DND-41 (cell line): ENCODE data around the gene UCKL1.

Source experiments
- ATAC-seq: fragments of 200-7000 bp; cut with Tn5 transposase; 3 replicates; pipeline ENCODE4 v1.9.1; 2021; ENCODE audit warnings: low read depth; ENCODE audit not compliant: insufficient read depth
- DNase-seq: peaks from one replicate; pipeline ENCODE4 v3.0.0-alpha.2; 2020
- H2AFZ ChIP-seq: 2 replicates; pipeline ENCODE4 v1.6.0; 2012; ENCODE audit warnings: low read depth, low read length
- H3K27ac ChIP-seq: 2 replicates; pipeline ENCODE4 v1.5.1; 2012; ENCODE audit warnings: low read length, inconsistent platforms
- H3K27me3 ChIP-seq: fragments of 200-600 bp; sonication (generic); 2 replicates; pipeline ENCODE4 v1.6.0; 2012; ENCODE audit warnings: low read length, mild to moderate bottlenecking, inconsistent platforms; ENCODE audit not compliant: insufficient read depth, poor library complexity
- H3K36me3 ChIP-seq: 2 replicates; pipeline ENCODE4 v1.5.1; 2012; ENCODE audit warnings: low read length, inconsistent platforms; ENCODE audit not compliant: insufficient read depth
- H3K4me1 ChIP-seq: 2 replicates; pipeline ENCODE4 v1.5.1; 2012; ENCODE audit warnings: mild to moderate bottlenecking, low read length; ENCODE audit not compliant: insufficient read depth
- H3K4me2 ChIP-seq: 2 replicates; pipeline ENCODE4 v1.6.0; 2012; ENCODE audit warnings: mild to moderate bottlenecking, moderate library complexity, low read length, inconsistent platforms; ENCODE audit not compliant: insufficient read depth
- H3K4me3 ChIP-seq, 2 experiments: fragments of 200-600 bp in 1 of 2; shearing (Covaris generic) in 1 of 2; 2 replicates each; pipeline ENCODE4 v1.5.1; 2012 to 2016; ENCODE audit warnings: inconsistent platforms in 2 of 2, low read length in 2 of 2, mild to moderate bottlenecking in 2 of 2, low read depth in 1 of 2, moderate library complexity in 1 of 2
- H3K79me2 ChIP-seq: 2 replicates; pipeline ENCODE4 v1.6.0; 2012; ENCODE audit warnings: low read length, inconsistent platforms; ENCODE audit not compliant: insufficient read depth
- H3K9ac ChIP-seq: 2 replicates; pipeline ENCODE4 v1.6.0; 2012; ENCODE audit warnings: low read depth, mild to moderate bottlenecking, inconsistent platforms, low read length, moderate library complexity
- H3K9me3 ChIP-seq: 2 replicates; pipeline ENCODE4 v1.5.1; 2012; ENCODE audit warnings: low read length, moderate library complexity, mild to moderate bottlenecking, inconsistent platforms; ENCODE audit not compliant: insufficient read depth, severe bottlenecking
- H4K20me1 ChIP-seq: 2 replicates; pipeline ENCODE4 v1.6.0; 2012; ENCODE audit warnings: low read length; ENCODE audit not compliant: insufficient read depth
- EZH2 ChIP-seq: IDR thresholded peaks from 3 replicates; pipeline ENCODE4 v1.6.1; 2012; ENCODE audit warnings: borderline replicate concordance, low read depth, mild to moderate bottlenecking, moderate library complexity, low read length, inconsistent platforms; ENCODE audit not compliant: severe bottlenecking
- TF ChIP-seq, protein P1 (sequence below): IDR thresholded peaks from 2 replicates; pipeline ENCODE4 v1.5.1; 2012; ENCODE audit warnings: borderline replicate concordance, low read length, moderate library complexity, mild to moderate bottlenecking; ENCODE audit not compliant: poor library complexity, severe bottlenecking; ENCODE audit errors: extremely low read depth

Gene UCKL1

DNA sequence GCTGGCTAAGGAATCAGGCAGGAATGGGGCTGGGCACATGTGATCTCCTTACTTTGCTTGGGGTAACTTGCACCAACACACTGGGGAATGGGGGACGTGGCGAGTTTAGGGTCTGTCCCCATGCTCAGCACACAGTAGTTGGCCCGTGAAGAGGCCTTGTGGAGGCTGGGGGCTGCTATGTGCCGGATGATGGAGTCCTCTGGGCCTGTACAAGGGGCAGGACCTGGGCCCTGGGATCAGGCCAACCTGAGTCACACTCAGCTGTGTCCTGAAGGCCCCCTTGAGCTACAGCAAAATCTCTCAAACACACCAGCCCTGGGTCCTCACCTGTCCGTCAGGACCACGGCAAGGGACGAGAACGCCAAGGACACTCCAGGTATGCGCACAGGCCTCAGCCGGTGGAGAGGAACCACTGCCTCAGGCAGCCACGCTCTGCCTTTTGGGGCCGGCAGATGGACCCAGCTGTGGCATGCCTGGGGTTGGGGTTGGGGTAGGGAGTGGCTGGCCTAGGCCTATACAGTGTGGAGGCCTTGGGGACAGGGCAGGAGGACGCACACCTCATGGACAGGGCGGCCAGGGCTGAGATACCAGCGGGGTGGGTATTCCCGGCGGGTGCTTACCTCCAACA, 11.1 kb downstream of the UCKL1 start:
- no peak overlapping the region for H3K4me3 ChIP-seq
- peaks cover 66% of the 10 kb centered on the region for H3K36me3 ChIP-seq
- no peak overlapping the region for H3K9ac ChIP-seq
- H3K79me2 ChIP-seq = peaks cover 69% of the 10 kb centered on the region
- H3K9me3 ChIP-seq = no peaks in the 10 kb centered on the region
- no peak overlapping the region for H3K27ac ChIP-seq
- H3K4me2 ChIP-seq = no peak overlapping the region
- 0 out of 2 replicates have a peak, but pooled peaks cover 3% of the 10 kb centered on the region for H3K4me1 ChIP-seq
- DNase-seq (no peak), ATAC-seq (no peak)
- H3K27me3 ChIP-seq = no peaks in the 10 kb centered on the region
- TF ChIP-seq, protein P1, sequence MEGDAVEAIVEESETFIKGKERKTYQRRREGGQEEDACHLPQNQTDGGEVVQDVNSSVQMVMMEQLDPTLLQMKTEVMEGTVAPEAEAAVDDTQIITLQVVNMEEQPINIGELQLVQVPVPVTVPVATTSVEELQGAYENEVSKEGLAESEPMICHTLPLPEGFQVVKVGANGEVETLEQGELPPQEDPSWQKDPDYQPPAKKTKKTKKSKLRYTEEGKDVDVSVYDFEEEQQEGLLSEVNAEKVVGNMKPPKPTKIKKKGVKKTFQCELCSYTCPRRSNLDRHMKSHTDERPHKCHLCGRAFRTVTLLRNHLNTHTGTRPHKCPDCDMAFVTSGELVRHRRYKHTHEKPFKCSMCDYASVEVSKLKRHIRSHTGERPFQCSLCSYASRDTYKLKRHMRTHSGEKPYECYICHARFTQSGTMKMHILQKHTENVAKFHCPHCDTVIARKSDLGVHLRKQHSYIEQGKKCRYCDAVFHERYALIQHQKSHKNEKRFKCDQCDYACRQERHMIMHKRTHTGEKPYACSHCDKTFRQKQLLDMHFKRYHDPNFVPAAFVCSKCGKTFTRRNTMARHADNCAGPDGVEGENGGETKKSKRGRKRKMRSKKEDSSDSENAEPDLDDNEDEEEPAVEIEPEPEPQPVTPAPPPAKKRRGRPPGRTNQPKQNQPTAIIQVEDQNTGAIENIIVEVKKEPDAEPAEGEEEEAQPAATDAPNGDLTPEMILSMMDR = no peak
- TF ChIP-seq EZH2 = no peak
- no peak overlapping the region for H2AFZ ChIP-seq
- peaks cover 92% of the 10 kb centered on the region for H4K20me1 ChIP-seq

DNA sequence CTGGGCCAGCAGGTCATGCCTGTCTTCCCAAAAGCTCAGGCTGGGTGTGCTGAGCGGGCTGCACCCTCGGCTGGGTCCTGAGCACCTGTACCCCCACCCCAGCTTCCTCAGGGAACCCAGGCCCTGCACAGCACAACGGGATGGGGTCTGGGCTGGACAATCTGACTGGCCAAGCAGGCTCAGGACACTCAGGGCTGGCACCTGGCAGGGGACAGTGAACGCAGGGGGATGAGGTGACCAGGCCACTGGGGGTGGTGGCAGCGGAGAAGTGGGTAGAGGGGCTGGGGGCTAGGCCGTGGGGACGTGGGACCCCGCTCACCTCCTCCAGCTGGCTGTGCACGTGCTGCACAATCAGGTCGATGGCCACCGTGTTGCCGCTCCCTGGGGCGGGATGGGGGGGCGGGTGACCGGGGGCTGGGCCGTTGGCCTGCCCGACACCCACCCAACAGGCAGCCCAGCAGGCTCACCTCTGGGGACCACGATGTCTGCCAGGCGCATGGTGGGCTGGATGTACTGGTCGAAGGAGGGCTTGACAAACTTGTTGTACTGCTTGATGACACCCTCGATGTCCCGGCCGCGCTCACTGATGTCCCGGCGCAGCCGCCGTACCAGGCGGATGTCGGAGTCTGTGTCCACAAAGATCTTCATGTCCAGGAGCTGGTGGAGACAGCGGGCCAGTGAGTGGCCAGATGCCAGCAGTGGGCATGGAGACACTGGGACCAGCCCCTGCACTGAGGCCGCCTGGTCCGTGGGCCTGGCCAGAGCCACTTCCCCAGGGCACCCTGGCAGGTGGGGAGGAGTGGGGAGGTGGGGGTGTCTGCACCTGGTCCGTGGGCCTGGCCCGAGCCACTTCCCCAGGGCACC, 11.9 kb downstream of the UCKL1 start:
- no peak for TF ChIP-seq EZH2
- TF ChIP-seq, protein P1 = no peak
- Histone ChIP-seq H3K9me3 (no peaks in the 10 kb centered on the region), H3K4me3 (no peak overlapping the region), H4K20me1 (peaks cover 91% of the 10 kb centered on the region), H3K36me3 (peaks cover 71% of the 10 kb centered on the region), H3K4me1 (no peaks in the 10 kb centered on the region), H3K27ac (no peak overlapping the region), H3K9ac (no peak overlapping the region), H3K4me2 (no peak overlapping the region), H2AFZ (no peak overlapping the region), H3K79me2 (peaks cover 66% of the 10 kb centered on the region), H3K27me3 (no peaks in the 10 kb centered on the region)
- ATAC-seq (no peak), DNase-seq (no peak)

DNA sequence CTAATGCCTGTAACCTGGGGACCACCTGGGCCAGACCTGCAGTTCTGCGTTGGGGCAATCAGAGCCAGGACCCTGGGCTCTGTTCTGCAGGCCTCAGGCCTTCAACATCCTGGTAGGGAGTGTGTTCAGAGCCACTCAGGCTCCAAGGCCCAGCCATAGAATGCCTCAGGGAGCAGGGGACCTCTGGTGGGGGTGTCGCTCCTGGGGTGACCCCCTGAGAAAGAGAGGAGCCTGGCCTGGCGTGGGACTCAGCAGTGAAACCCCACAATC, 12.5 kb downstream of the UCKL1 start:
- peaks cover 91% of the 10 kb centered on the region for H4K20me1 ChIP-seq

More for the DNA sequence above, 12.5 kb downstream of the UCKL1 start:
- TF ChIP-seq, protein P1 = no peak
- TF ChIP-seq EZH2 = no peak
- H3K9ac ChIP-seq = no peak overlapping the region
- ATAC-seq (no peak), DNase-seq (no peak)
- H3K27ac ChIP-seq = no peak overlapping the region
- H2AFZ ChIP-seq = no peak overlapping the region
- H3K4me2 ChIP-seq = no peak overlapping the region
- peaks cover 65% of the 10 kb centered on the region for H3K79me2 ChIP-seq
- no peaks in the 10 kb centered on the region for H3K9me3 ChIP-seq
- no peak overlapping the region for H3K4me3 ChIP-seq
- H3K27me3 ChIP-seq = no peaks in the 10 kb centered on the region
- peaks cover 77% of the 10 kb centered on the region for H3K36me3 ChIP-seq
- no peaks in the 10 kb centered on the region for H3K4me1 ChIP-seq
